ENCODE measurements around the gene TCF7L2. TPM values are rescaled to one million over a fixed set of nuclear protein-coding genes. Genes with fewer than 3 reads are reported as not detected.

Gene TCF7L2
- total and polyA plus RNA-seq, 2 donors (not counting 1 experiment from before 2014, with no cell fraction given) = 3.4 to 5.0 TPM

- DNase-seq (ENCODE audit: low read depth in 2 of 2) = no peak
- no peaks in the 10 kb centered on the region for H3K9me3 ChIP-seq (ENCODE audit: control insufficient read depth, insufficient read depth, low read depth, low read length)
- H3K36me3 ChIP-seq (ENCODE audit: control insufficient read depth, insufficient read depth, low read length) = peaks cover 2% of the 10 kb centered on the region
- H3K27ac ChIP-seq (ENCODE audit: insufficient read depth, low read length) = no peak overlapping the region
- no peaks in the 10 kb centered on the region for H3K27me3 ChIP-seq (ENCODE audit: control insufficient read depth, insufficient read depth, low read length)
- H3K4me3 ChIP-seq (replicated peaks in 1 of 4; ENCODE audit: control extremely low read depth in 1 of 4, insufficient read depth in 1 of 4, low read depth in 3 of 4, low read length in 4 of 4) = no peak overlapping the region
- no peak for TF ChIP-seq EZH2 (IDR thresholded peaks at IDR 0.05; ENCODE audit: low read length, missing control alignments)
- TF ChIP-seq, protein P1, sequence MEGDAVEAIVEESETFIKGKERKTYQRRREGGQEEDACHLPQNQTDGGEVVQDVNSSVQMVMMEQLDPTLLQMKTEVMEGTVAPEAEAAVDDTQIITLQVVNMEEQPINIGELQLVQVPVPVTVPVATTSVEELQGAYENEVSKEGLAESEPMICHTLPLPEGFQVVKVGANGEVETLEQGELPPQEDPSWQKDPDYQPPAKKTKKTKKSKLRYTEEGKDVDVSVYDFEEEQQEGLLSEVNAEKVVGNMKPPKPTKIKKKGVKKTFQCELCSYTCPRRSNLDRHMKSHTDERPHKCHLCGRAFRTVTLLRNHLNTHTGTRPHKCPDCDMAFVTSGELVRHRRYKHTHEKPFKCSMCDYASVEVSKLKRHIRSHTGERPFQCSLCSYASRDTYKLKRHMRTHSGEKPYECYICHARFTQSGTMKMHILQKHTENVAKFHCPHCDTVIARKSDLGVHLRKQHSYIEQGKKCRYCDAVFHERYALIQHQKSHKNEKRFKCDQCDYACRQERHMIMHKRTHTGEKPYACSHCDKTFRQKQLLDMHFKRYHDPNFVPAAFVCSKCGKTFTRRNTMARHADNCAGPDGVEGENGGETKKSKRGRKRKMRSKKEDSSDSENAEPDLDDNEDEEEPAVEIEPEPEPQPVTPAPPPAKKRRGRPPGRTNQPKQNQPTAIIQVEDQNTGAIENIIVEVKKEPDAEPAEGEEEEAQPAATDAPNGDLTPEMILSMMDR (conservative IDR thresholded peaks at IDR 0.05 in 1 of 2, IDR thresholded peaks at IDR 0.05 in 1 of 2; ENCODE audit: low read depth in 1 of 2, low read length in 2 of 2) = no peak
- no peaks in the 10 kb centered on the region for H4K20me1 ChIP-seq (ENCODE audit: control insufficient read depth, extremely low read depth, insufficient read depth, low read length)
- H3K4me1 ChIP-seq (ENCODE audit: control insufficient read depth, extremely low read depth, insufficient read depth, low read length) = peaks cover 18% of the 10 kb centered on the region
- no peak overlapping the region for H3K9ac ChIP-seq (ENCODE audit: insufficient read depth, low read length)
- H3K79me2 ChIP-seq (ENCODE audit: control insufficient read depth, insufficient read depth, low read length) = peaks cover 3% of the 10 kb centered on the region
- no peak overlapping the region for H2AFZ ChIP-seq (ENCODE audit: low read length)
- no peak overlapping the region for H3K4me2 ChIP-seq (ENCODE audit: extremely low read depth, insufficient read depth, low read length)
Observed at GRCh38 chr10:113089551-113089950, 139.5 kb downstream of the TCF7L2 start.

- no peak overlapping the region for H2AFZ ChIP-seq (ENCODE audit: low read length)
Observed at GRCh38 chr10:113091920-113092319, 141.9 kb downstream of the TCF7L2 start.

GRCh38 chr10:113093188-113094113 is 143.4 kb downstream of the TCF7L2 start:
- no peak overlapping the region for H3K27ac ChIP-seq (ENCODE audit: insufficient read depth, low read length)
- H3K4me2 ChIP-seq (ENCODE audit: extremely low read depth, insufficient read depth, low read length) = no peak overlapping the region
- H3K4me1 ChIP-seq (ENCODE audit: control insufficient read depth, extremely low read depth, insufficient read depth, low read length) = peaks cover 2% of the 10 kb centered on the region
- H3K27me3 ChIP-seq (ENCODE audit: control insufficient read depth, insufficient read depth, low read length) = no peaks in the 10 kb centered on the region
- no peaks in the 10 kb centered on the region for H4K20me1 ChIP-seq (ENCODE audit: control insufficient read depth, extremely low read depth, insufficient read depth, low read length)
- DNase-seq (ENCODE audit: low read depth in 2 of 2) = peak in 1 of 2 donors; percentile 77
- H3K9ac ChIP-seq (ENCODE audit: insufficient read depth, low read length) = no peak overlapping the region
- no peaks in the 10 kb centered on the region for H3K79me2 ChIP-seq (ENCODE audit: control insufficient read depth, insufficient read depth, low read length)
- no peak overlapping the region for H2AFZ ChIP-seq (ENCODE audit: low read length)
- no peak overlapping the region for H3K4me3 ChIP-seq (replicated peaks in 1 of 4; ENCODE audit: control extremely low read depth in 1 of 4, insufficient read depth in 1 of 4, low read depth in 3 of 4, low read length in 4 of 4)
- peaks cover 2% of the 10 kb centered on the region for H3K36me3 ChIP-seq (ENCODE audit: control insufficient read depth, insufficient read depth, low read length)
- no peak for TF ChIP-seq EZH2 (IDR thresholded peaks at IDR 0.05; ENCODE audit: low read length, missing control alignments)
- TF ChIP-seq, protein P1 (conservative IDR thresholded peaks at IDR 0.05 in 1 of 2, IDR thresholded peaks at IDR 0.05 in 1 of 2; ENCODE audit: low read depth in 1 of 2, low read length in 2 of 2) = no peak
- no peaks in the 10 kb centered on the region for H3K9me3 ChIP-seq (ENCODE audit: control insufficient read depth, insufficient read depth, low read depth, low read length)

More at GRCh38 chr10:113091920-113092319, 141.9 kb downstream of the TCF7L2 start:
- H3K79me2 ChIP-seq (ENCODE audit: control insufficient read depth, insufficient read depth, low read length) = peaks cover 3% of the 10 kb centered on the region
- H3K9me3 ChIP-seq (ENCODE audit: control insufficient read depth, insufficient read depth, low read depth, low read length) = no peaks in the 10 kb centered on the region
- peaks cover 11% of the 10 kb centered on the region for H3K4me1 ChIP-seq (ENCODE audit: control insufficient read depth, extremely low read depth, insufficient read depth, low read length)
- no peak for DNase-seq (ENCODE audit: low read depth in 2 of 2)
- H3K27ac ChIP-seq (ENCODE audit: insufficient read depth, low read length) = no peak overlapping the region
- TF ChIP-seq, protein P1 (conservative IDR thresholded peaks at IDR 0.05 in 1 of 2, IDR thresholded peaks at IDR 0.05 in 1 of 2; ENCODE audit: low read depth in 1 of 2, low read length in 2 of 2) = no peak
- no peak for TF ChIP-seq EZH2 (IDR thresholded peaks at IDR 0.05; ENCODE audit: low read length, missing control alignments)
- no peak overlapping the region for H3K4me2 ChIP-seq (ENCODE audit: extremely low read depth, insufficient read depth, low read length)
- no peak overlapping the region for H3K9ac ChIP-seq (ENCODE audit: insufficient read depth, low read length)
- peaks cover 2% of the 10 kb centered on the region for H3K36me3 ChIP-seq (ENCODE audit: control insufficient read depth, insufficient read depth, low read length)
- no peaks in the 10 kb centered on the region for H3K27me3 ChIP-seq (ENCODE audit: control insufficient read depth, insufficient read depth, low read length)
- H4K20me1 ChIP-seq (ENCODE audit: control insufficient read depth, extremely low read depth, insufficient read depth, low read length) = no peaks in the 10 kb centered on the region
- no peak overlapping the region for H3K4me3 ChIP-seq (replicated peaks in 1 of 4; ENCODE audit: control extremely low read depth in 1 of 4, insufficient read depth in 1 of 4, low read depth in 3 of 4, low read length in 4 of 4)
